GM21360 (cell line): ENCODE results near the gene YWHAH.
A peak's percentile ranks its signal among the peaks of the same experiment; 100 is the strongest.

Source experiments
- ATAC-seq: cut with Tn5 transposase; IDR thresholded peaks from one replicate; pipeline ENCODE4 v1.9.1; 2021; ENCODE audit warnings: mild to moderate bottlenecking, moderate library complexity; ENCODE audit not compliant: unreplicated experiment

YWHAH gene

DNA sequence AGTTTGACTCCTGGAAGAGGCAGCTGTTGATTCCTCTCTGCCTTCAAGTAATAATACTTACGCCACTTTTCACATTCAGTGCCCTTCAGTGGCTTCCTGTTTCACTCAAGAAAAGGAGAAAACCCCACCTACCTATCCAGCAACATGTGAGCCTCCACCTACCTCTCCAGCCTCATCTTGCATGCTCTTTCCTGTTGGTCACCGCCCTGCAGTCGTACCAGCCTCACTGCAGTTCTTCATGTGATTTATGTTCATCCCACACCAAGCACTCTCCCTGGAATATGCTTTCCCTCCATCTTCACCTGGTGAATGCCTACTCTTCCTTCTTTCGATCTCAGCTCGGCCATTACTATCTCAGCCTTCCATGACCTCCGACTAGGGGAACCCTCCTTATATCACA is 21.8 kb upstream of the YWHAH start:
- no peak for ATAC-seq

DNA sequence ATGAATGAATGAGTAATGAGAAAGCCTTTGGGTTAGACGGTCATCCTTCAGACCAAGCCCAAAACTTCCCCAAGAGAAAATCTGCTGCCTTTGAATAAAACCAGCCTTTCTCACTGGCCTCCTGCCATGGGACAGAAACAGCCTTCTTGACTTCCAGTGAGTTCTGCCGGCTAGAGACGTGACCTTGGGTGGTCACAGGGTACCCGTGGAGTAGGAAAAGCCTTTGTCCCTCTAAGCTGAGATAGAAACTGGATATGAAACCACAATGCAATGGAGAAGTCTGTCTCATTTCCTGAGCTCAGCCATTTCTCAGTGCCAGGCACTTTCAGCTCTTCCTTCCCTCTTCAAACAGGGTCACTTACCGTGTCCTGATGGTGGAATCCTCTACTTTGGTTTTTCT is 21.2 kb upstream of the YWHAH start:
- ATAC-seq = no peak

DNA sequence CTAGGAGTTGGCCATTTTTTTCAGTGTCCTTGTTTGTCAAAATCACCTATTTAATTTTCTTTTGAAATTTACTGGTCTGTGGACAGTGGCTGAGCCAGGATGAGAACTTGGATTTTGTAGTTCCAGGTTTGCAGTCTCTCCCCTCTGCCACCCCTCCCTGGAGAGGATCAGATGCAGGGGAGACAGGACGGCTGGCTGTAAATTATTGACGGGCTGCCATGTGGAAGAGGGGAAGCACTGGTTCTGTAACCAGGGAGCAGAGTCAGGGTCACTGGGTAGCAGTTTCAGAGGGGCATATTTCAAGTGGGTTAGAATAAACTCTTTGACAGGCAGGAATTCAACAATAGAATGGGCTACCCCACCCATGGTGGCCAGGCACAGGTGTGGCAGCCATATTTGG is 20.6 kb upstream of the YWHAH start:
- ATAC-seq = no peak

DNA sequence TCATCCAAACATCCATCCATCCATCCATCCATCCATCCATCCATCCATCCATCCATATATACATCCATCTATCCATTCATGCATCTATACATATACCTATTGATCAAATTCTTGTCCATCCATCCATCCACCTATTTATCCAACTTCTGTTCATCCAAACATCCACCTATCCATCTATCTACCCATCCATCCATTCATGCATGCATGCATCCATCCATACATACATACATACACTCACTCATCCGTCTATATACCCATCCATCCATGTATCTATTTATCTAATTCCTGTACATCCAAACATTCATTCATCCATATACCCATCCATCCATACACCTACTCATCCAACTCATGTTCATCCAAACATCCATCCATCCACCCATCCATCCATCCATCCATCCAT is 19.3 kb upstream of the YWHAH start:
- ATAC-seq = no peak

DNA sequence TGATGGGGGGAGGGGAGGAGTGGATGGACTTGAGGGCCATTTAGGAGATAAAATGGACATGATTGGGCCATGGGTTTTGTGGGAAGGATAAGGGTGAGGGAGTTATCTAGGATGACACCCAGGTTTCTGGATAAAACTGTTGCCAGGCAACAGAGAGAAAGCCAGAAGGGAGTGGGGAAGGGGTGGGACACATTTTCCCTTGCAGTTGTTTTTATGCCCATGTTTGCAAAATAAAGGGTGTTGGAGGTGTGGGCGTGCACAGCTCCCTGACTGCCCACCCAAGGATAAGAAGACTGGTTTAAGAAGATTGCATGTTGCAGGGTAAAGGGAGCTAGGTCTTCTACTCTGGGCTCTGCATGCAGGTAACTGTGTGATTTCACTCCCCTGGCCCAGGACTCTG is 18.3 kb upstream of the YWHAH start:
- ATAC-seq = no peak

DNA sequence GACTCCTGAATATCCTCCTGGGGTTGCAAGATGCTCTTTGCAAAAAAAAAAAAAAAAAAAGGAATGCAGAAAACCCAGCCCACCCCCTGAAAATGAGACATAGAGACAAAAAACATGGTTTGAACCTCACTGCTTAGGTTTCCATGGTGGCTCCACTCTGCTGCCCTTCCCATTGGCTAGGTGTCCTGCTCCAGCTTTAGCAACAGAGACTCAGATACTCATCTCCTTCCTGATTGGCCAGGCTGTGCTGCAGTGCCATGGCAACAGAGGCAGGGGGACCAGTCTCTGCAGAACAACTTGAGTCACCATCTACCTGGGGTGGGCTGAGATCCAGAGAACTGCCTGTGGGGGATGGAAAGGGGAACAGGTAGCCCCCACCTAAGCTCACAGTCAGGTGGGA is 17.4 kb upstream of the YWHAH start:
- no peak for ATAC-seq

DNA sequence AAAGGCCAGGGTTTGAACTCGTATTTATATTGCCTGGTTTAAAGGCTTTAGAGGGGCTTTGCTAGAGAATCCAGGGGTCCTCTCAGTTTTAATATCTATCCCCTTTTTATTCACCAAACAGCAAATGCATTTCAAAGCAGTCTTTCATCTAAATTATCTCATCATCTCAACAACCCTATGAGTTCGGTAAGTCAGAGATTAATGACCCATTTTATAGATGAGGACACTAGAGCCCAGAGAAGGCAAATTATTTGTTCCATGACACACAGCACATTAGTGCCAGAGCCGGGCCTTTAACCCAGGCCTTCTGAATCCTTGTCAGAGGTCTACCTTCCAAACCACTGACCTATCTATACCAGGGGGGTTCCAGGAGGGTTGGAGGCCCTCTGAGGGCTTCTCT is 16.8 kb upstream of the YWHAH start:
- no peak for ATAC-seq

DNA sequence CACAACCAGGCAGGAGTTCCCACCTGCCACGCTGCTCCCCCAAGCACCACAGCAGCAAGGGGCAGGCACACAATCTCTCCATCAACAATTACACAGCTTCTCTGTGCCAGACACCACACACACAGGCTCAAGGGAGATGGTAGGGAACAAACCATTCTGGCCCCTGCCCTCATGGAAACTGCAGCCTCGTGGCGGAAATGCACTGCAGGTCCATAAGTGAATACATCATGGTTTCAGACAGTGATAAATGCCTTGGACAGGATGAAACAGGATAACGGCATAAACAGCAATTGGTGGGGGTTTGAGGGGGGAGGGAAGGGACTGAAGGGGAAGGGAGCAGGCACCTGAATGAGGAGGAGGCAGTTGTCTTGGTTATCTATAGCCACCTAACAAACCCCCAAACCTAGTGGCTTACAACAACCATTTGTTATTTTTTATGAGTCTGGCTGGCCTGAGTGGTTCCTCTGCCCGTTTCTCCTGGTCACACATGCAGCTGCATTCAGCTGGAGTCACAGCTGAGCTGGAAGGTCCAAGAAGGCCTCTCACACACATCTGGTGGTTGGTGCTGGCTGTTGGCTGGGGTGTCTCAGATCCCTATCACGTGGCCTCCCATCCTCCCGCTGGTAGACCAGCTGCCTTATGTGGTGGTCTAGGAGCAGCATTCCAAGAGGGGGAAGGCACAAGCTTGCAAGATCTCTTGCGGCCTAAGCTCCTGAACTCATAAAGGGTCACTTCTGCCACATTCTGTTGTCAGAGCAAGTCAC is 15.0 kb upstream of the YWHAH start:
- no peak for ATAC-seq

DNA sequence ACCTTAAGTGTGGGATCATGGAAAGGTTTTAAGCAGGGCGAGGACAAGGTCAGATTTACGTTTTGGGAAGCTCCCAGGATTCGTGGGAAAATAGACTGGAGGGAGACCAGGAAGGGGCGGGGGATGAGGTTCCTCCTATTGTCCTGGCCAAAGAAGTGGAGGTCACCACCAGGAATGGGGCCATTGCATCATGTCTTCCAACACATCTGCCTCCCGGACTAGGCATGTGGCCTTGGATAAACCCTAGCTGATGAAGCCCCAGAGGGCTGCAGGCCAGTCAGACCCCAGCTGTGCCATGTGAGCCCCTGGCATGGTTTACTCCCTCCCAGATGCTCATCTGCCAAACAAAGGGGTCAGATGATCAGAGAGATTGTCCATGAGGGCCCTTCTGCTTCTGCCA is 11.5 kb upstream of the YWHAH start:
- ATAC-seq = no peak

DNA sequence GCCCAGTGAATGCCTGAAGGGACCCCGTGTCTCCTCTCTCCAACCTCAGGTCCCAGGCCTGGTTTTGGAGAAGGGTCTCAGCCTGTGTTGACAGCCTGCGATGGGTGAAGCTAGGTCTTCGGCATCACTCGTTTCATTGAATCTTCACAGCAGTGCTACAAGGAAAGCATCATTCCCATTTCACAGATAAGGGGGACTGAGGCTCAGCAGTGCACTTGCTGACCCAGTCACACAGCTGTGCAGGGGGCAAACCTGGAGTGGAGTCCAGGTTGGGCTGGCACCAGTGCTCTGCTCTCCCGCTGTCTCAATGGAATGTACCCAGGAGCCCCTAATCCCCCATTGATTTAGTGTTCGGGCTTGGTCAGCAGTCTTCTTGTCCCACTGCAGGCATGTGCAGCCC is 10.9 kb upstream of the YWHAH start:
- ATAC-seq = no peak

DNA sequence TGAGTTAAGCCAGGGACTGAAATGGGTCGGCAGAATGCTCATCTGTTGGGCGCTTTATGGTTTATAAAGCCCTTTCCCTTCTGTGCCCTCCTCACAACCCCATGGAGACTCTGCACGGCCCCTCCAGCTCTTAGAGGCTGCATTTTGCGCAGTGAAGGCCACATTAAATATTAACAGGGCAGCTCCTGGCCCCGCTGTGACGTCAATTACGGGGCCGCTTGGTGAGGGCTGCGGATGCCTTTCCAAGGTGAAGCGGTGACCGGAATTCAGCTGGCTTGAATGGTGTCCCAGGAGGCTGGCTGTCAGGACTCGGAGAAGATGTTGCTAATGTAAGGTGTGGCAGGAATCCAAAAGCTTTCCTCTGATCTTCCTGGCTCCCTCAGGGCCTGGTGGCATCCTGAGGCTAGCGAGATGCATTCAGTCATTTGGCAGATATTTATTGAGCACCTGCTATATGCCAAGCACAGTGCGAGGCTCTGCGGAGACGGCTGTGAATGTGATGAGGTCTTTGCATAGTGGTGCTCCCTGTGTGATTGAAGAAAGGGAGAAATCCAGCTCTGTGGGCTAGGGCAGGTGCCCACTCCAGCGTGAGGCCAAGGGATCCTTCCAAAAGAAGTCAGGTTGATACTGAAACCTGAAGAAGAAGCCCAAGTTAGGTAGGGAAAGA is 10.4 kb upstream of the YWHAH start:
- no peak for ATAC-seq

DNA sequence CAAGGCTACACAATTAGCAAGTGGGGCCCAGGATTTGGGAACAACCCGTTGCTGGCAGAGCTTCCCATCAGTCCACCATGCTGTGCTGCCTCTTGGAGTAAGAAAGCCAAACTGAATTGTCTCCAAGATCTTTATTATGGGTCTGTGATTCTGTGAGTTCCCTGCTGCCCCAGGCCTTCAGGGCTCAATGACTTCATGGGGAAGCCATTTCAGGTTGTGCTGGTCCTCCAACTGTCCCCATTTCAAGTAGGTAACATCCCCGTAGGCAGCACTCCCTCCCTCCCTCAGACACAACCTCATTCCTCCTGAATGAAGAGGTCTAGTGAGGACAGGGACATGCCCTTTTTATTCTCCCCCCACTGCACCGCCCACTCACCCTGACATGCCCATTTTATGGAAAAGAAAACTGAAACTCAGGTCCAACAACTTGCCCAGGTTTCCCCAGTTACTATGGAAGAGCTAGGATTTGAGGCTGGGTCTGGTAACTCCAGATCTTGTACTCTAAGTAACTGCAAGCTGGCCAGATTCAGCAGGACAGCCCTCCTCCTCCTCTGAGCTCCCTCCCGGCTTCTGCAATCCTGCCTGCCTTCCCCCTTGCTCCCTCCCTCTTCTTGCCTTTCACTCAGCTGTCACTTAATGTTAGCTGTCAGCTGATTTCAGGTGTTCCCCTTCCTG is 8.2 kb upstream of the YWHAH start:
- no peak for ATAC-seq

DNA sequence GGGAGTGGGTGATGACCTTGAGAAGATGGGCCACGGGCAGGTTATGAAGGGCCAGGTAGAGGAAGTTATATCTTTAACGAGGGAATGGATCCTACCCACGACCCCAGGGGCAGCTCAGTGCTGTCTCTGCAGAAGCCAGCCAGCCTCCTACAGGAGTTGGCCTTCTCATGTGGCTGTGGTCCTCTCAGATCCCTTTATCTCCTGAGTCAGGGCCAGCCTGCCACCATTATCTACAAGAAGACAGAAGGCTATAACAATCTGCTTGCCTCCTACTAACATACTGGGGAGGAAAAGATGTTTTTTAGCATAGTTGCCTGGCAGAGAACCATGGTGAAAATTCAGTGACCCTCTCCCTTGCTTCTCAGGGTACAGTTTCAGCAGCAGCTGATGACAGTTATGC is 7.0 kb upstream of the YWHAH start:
- no peak for ATAC-seq

DNA sequence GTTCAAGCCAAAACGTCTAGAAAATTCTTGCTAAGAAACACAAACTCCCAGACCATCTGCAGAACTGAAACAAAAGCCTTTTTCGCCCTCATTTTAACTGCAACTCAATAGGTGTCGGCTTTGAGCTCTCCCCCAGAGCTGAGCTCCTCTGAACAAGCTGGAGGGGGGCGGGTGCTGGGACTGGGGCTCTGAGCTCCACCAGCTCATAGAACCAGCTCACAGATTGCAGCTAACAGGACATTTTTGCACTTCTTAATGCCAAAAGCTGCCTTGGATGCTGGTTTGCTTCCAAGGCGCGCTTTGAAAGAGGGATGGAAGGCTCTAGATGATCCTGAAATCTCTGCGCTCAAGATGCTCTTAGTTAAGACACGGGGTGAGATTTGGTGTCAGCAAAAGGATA is 6.0 kb upstream of the YWHAH start:
- ATAC-seq = no peak

DNA sequence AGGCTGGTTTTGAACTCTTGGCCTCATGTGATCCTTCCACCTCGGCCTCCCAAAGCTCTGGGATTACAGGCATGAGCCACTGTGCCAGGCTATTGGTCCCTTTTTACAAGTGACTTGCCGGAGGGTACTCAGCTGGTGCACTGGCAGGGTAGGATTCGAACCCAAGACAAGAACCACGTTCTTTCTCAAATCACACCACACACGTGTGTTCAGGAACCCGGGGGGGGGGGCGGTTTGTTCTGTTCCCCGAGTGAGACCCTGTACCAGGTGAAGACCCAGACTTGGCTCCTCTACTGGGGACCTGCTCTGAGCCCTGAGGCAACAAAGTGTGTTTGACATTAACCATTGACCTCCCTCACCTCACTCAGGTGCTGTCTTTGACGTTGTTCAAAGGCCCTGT is 3.8 kb upstream of the YWHAH start:
- ATAC-seq = no peak

DNA sequence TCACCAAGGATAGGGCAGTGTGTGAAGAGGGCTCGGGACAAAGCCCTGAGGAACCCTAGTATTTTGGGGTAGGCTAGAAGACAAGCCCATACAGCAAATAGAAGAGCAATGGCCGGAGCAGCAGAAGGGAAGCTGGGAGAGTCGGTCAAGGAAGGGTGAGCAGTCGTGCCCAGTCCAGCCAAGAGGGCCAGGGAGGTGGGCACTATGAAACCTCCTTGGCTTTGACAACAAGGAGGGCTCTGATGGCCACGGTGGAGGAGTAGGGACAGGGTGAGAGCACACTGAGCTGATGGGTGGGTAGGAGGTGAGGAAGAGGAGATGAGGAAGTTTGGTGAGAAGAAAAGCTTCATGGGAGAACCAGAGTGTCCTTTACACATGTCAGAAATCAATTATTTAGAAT is 2.2 kb upstream of the YWHAH start:
- no peak for ATAC-seq

DNA sequence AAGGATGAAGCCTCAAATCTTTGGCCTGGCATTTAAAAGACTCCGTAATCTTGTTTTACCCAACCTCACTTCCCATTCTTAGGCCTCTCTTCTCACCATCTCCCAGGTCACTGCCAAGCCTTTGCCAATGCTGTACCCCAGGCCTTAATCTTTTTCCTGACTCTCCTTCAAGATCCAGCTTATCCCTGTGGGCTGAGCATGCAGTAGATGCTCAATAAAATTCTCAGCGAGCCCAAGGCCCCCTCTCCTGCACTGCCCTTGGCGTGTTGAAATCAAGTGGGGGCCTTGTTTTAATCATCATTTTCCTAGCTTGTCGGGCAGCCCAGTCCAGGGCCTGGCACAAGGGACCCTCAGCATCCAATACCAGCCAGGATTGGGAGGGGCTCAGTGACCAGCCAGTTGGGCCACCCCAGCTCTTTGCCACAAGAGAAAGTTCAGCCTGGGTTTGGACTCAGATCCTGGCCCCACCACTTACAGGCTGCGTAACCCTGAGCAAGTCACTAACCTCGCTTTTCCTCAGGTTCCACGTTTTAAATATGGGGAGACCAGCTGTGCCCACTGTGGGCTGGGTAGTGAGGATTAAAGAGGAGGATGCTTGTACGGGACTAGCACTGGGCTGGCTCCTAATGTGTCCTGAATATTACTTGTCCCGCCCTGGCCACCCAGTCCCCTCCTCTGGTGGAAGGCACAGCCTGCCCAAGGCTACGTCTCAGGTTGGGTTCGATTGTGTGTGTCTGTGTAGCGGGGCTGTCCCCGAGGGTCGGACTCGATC is 943 bp upstream of the YWHAH start:
- no peak for ATAC-seq

DNA sequence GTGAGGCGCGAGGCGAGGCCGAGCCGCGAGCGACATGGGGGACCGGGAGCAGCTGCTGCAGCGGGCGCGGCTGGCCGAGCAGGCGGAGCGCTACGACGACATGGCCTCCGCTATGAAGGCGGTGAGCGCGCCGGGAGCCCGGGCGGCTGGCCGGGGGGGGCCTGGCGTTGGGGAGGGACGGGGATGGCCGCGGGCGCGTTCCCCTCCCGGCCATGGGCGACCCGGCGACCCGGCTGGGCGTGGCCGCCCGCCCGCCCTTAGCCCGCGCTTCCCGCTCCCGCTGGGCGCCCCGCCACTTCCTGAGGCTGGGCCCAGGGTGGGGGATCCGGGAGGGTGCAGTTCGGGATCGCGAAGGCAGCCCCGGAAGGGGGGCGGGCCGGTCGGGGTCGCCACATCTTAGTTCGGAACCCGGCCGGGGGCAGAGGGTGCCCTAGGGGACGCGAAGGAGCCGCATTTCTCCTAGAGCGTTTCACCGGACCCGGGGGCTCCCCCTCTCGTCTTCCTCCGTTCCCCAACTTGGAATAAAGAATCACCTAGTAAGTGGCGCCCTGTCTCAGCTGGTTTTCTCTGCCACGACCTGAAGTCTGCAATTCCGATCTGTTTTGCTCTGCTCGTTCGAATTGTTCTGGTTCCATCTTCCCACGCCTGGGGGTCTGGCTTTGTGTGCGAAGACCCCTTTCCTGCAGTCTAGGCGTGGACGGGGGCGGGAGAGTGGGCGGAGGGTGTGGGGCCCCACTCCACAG is 536 bp downstream of the YWHAH start:
- ATAC-seq = peak; percentile 26

DNA sequence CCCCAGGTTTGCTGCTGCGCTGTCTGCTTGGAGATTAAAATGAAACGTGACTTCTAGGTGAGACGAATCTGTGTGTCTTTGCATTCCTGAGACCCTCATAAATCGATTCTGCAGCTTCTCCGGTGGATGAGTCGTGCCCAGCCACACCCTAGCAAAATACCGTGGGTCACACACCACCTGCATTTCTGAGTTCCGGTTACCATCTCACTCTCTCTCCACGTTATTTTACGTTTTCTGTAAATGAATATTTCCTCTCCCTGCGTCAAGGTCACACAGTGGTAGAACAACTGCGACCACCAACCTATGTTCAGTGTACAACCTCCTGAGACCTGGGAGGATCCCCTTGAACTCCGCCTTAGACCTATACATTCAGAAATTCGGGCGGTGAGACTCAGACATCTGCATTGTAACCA is 1.1 kb downstream of the YWHAH start:
- ATAC-seq = no peak

DNA sequence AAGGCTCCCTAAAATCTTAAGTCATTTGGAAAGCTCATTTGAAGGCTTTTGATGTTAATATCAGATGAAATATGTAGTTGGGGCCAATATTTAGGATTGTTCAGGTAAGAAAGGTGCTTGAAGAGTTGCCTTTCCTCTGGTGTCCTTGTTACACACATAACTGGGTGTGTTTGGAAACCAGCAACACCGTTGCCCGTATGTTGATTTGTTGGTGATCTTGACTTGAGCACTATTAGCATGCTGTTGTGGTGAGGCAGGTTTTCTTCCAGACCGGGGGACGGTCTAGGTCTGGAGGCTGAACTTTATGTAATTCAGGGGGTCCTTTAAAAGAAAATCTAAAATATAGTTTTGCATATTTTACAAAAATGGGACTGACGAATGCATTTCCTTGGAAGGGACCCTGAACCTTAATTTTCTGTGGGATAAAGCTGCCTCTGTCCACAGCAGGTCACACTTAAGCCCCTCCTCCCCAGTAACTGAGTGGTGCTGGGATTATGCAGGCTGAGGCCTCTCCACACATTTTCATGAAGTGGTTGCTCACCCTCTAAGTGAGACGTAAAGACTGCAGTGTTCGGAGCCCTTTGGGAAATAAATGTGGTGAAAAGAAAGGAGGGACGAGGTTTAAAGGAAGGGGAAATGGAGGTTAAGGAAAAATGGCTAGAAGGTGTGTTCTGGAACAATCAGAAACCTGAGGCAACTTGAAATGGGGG is 1.8 kb downstream of the YWHAH start:
- ATAC-seq = no peak
